Measurements from ENCODE around the gene SMYD3. TPM values are rescaled to one million over a fixed set of nuclear protein-coding genes. Genes with fewer than 3 reads are reported as not detected.

SMYD3 gene
- total RNA-seq, 1 donor from 2014 or later, result 31.9 TPM

DNA sequence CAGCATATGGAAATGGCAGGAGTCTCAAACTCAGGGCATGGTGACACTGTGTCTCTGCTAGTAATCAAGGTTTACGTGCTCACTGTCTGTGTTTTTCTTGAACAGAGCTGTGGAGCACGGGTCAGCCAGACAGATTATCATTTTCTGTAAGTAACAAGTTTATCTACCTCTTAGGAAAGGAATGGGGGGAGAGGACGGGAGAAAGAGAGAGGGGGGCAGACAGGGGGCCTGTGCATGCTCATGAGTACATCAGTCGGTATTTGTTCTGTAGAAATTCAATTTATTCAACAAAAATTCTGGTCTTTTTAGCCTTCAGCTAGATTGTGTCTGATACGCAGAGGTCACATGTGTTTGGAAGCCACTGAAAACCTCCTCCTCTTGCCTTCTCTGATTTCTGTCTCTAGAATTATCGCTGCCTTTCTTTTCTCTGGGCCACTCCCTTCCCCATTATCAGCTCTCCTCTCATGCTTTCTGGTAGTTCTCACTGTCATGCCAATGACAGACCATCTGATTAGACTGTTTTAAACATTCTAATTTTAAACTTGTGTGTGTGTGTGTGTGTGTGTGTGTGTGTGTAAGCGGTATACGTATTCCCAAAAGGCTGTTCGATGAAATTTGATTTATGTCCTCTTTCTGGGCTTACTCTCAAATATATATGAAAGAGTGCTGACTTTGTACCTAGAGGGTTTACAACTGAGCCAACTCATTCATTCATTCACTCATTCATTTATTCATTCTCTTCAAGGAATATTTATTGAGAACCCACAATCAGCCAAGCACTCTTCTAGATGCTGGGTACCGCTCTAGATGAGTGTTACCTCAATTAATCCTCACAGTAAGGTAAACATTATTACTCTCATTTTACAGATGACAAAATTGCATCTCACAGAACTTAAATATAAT lies 715.4 kb downstream of the SMYD3 start:
- H3K4me3 Mint-ChIP-seq (ENCODE audit: low read depth), result no peak overlapping the region
- DNase-seq (ENCODE audit: low spot score, unreplicated experiment), result no peak
- H3K27ac Mint-ChIP-seq, result no peak overlapping the region
- no peaks in the 10 kb centered on the region for H3K36me3 Mint-ChIP-seq (ENCODE audit: insufficient read depth)
- no peaks in the 10 kb centered on the region for H3K9me3 Mint-ChIP-seq (ENCODE audit: low read depth)
- no peaks in the 10 kb centered on the region for H3K4me1 Mint-ChIP-seq (ENCODE audit: low read depth)
- no peaks in the 10 kb centered on the region for H3K27me3 Mint-ChIP-seq
- TF ChIP-seq, protein P1, sequence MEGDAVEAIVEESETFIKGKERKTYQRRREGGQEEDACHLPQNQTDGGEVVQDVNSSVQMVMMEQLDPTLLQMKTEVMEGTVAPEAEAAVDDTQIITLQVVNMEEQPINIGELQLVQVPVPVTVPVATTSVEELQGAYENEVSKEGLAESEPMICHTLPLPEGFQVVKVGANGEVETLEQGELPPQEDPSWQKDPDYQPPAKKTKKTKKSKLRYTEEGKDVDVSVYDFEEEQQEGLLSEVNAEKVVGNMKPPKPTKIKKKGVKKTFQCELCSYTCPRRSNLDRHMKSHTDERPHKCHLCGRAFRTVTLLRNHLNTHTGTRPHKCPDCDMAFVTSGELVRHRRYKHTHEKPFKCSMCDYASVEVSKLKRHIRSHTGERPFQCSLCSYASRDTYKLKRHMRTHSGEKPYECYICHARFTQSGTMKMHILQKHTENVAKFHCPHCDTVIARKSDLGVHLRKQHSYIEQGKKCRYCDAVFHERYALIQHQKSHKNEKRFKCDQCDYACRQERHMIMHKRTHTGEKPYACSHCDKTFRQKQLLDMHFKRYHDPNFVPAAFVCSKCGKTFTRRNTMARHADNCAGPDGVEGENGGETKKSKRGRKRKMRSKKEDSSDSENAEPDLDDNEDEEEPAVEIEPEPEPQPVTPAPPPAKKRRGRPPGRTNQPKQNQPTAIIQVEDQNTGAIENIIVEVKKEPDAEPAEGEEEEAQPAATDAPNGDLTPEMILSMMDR (IDR thresholded peaks at IDR 0.05; ENCODE audit: unreplicated experiment), result no peak

DNA sequence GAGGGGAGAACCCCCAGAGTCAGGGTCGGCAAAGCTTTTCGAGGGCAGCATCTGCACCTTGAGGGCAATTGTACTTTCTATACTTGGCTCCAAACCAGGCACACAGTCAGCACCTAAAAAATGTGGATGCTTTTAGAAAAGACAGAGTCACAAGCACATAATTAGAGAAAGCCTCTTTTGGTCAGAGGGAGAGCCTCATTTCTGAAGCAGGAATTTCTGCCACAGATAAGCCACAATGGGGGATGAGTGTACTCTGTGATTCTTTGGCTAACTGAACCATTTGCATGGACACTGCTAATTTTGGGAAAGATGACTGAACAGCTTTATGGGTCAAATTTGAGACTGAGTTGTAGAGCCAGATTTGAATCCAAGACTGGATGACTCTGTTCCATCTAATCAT lies 716.6 kb downstream of the SMYD3 start:
- H3K4me3 Mint-ChIP-seq (ENCODE audit: low read depth), result no peak overlapping the region
- no peak overlapping the region for H3K27ac Mint-ChIP-seq
- no peaks in the 10 kb centered on the region for H3K9me3 Mint-ChIP-seq (ENCODE audit: low read depth)
- no peaks in the 10 kb centered on the region for H3K4me1 Mint-ChIP-seq (ENCODE audit: low read depth)
- H3K27me3 Mint-ChIP-seq, result no peaks in the 10 kb centered on the region
- TF ChIP-seq, protein P1 (IDR thresholded peaks at IDR 0.05; ENCODE audit: unreplicated experiment), result no peak
- DNase-seq (ENCODE audit: low spot score, unreplicated experiment), result no peak
- H3K36me3 Mint-ChIP-seq (ENCODE audit: insufficient read depth), result no peaks in the 10 kb centered on the region

DNA sequence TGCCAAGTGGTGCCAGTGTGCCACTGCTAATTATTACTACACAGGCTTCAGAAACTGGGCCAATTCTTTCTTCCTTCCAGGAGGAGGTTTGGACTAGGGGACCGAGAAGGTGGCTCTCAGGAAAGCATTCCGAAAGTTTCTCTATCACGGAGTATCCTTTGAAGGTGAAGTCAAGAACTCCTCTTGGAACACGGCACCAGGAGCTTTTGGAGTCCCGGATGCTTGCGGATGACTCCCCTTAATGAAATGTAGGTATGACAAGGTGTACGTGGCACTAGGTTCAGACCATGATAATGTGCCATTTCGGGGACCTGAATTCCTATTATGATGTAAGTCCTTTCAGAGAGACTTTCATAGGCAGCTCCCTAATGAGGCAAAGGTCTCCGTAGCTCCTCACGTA lies 718.2 kb downstream of the SMYD3 start:
- Mint-ChIP-seq H3K27ac (no peak overlapping the region), H3K27me3 (no peaks in the 10 kb centered on the region)

DNA sequence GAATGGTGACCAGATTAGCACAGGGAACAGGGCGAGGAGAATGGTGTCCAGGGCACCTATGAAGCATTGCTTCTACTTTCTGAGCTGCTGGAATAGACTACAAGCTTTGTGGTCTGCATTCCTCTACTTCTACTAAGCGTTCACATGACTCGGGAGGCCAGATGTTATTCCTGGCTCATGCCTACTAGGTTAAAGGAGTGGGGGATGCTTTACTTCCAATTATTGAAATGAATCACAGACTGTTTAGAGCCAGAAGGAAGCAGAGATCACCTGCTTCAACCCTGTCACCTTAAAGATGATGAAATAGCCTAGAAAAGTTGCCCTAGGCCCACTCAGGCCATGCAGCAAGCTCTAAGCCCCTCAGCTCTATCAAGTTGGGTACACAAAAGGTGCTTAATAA lies 718.8 kb downstream of the SMYD3 start:
- TF ChIP-seq, protein P1 (IDR thresholded peaks at IDR 0.05; ENCODE audit: unreplicated experiment), result no peak
- DNase-seq (ENCODE audit: low spot score, unreplicated experiment), result no peak
- Mint-ChIP-seq H3K9me3 (ENCODE audit: low read depth) (no peaks in the 10 kb centered on the region), H3K36me3 (ENCODE audit: insufficient read depth) (no peaks in the 10 kb centered on the region), H3K27me3 (no peaks in the 10 kb centered on the region), H3K4me1 (ENCODE audit: low read depth) (no peaks in the 10 kb centered on the region), H3K4me3 (ENCODE audit: low read depth) (no peak overlapping the region), H3K27ac (no peak overlapping the region)

More for the DNA sequence above, 718.2 kb downstream of the SMYD3 start:
- Mint-ChIP-seq H3K36me3 (ENCODE audit: insufficient read depth) (no peaks in the 10 kb centered on the region), H3K4me1 (ENCODE audit: low read depth) (no peaks in the 10 kb centered on the region), H3K9me3 (ENCODE audit: low read depth) (no peaks in the 10 kb centered on the region), H3K4me3 (ENCODE audit: low read depth) (no peak overlapping the region)
- TF ChIP-seq, protein P1 (IDR thresholded peaks at IDR 0.05; ENCODE audit: unreplicated experiment), result no peak
- no peak for DNase-seq (ENCODE audit: low spot score, unreplicated experiment)

DNA sequence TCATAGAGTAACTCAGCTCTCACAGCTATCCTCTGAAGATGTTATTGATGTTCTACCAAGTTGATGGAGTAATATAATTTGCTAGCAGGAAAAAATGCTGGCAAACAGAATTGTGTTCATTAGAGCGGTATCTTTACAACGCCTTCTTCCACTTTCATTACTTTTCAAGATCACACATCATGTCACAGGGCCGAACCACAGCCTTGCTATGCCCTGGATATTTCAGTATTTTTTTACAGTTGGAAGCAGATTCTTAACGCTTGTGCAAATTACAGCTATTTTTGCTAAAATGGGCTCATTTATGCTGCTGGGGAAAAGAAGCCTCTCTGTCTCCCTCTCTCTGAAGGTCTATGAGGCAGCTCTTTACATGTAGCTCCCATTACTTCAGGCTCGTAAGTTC lies 720.1 kb downstream of the SMYD3 start:
- Mint-ChIP-seq H3K27me3 (no peaks in the 10 kb centered on the region), H3K36me3 (ENCODE audit: insufficient read depth) (no peaks in the 10 kb centered on the region), H3K4me3 (ENCODE audit: low read depth) (no peak overlapping the region), H3K9me3 (ENCODE audit: low read depth) (no peaks in the 10 kb centered on the region), H3K27ac (no peak overlapping the region), H3K4me1 (ENCODE audit: low read depth) (no peaks in the 10 kb centered on the region)
- DNase-seq (ENCODE audit: low spot score, unreplicated experiment), result no peak
- TF ChIP-seq, protein P1 (IDR thresholded peaks at IDR 0.05; ENCODE audit: unreplicated experiment), result no peak

Measured in progenitor cell of endocrine pancreas (in vitro differentiated cells).